ENCODE data around the gene APH1A. TPM values are rescaled to one million over a fixed set of nuclear protein-coding genes. Genes with fewer than 3 reads are reported as not detected.
A peak's percentile ranks its signal among the peaks of the same experiment; 100 is the strongest.

Gene APH1A
- total and polyA plus RNA-seq, 9 of the 15 experiments (the other 6 are each of a cell fraction or from before 2014, with no cell fraction given) = 5.6 to 123 (median 77.0) TPM

DNA sequence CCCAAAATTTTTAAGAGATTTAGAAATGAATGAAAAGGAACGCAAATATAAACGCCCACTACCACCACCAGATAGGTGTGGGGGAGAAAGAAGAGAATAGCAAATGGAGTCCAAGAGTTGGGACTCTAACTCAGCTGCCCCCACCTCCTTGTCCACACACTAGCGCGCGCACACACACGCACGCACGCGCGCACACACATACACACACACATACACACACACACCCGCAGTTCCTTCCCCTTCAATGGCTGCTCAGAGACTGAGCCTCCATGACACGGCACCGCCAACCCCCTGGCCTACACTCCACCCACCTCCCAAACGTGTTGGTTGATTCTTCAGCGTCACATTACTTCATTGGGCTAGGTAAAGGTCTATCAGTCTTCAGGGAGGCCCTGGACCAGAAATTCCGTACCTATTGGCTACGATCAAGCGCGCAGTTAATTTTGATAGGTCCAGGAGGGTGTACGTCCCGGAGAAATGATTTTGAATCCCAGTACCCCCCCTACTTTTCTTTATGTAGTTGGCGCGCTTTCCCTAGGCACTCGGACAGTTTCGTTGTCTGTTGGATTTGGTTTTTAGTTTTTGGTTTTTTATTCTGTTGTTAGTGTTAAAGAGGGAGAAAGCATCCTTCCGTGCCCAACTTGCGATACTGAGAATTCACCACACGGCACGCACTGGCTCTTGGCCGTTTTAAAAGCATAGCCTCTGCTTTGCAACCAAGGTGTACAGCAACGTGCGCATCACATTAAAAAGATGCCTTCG lies 32.8 kb downstream of the APH1A start, which contains the start of gene ANP32E (continued):
- TF ChIP-seq, protein P1, sequence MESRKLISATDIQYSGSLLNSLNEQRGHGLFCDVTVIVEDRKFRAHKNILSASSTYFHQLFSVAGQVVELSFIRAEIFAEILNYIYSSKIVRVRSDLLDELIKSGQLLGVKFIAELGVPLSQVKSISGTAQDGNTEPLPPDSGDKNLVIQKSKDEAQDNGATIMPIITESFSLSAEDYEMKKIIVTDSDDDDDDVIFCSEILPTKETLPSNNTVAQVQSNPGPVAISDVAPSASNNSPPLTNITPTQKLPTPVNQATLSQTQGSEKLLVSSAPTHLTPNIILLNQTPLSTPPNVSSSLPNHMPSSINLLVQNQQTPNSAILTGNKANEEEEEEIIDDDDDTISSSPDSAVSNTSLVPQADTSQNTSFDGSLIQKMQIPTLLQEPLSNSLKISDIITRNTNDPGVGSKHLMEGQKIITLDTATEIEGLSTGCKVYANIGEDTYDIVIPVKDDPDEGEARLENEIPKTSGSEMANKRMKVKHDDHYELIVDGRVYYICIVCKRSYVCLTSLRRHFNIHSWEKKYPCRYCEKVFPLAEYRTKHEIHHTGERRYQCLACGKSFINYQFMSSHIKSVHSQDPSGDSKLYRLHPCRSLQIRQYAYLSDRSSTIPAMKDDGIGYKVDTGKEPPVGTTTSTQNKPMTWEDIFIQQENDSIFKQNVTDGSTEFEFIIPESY (CRISPR knock-in tag; IDR thresholded peaks at IDR 0.05) = no peak
- TF ChIP-seq SMAD1 (IDR thresholded peaks at IDR 0.05; ENCODE audit: low read depth, low read length, partially characterized antibody) (no peak), OTX1 (CRISPR knock-in tag; IDR thresholded peaks at IDR 0.05) (peak; percentile 96), ZNF584 (CRISPR knock-in tag; IDR thresholded peaks at IDR 0.05; ENCODE audit: low read depth) (peak; percentile 68; the same call in 1 of the 2 replicates), FOXA3 (CRISPR knock-in tag; conservative IDR thresholded peaks at IDR 0.05 in 1 of 2, IDR thresholded peaks at IDR 0.05 in 1 of 2) (peak in 1 of 2 experiments; percentile 20; a peak in 1 of 4 replicates), ZNF586 (CRISPR knock-in tag; conservative IDR thresholded peaks at IDR 0.05) (no peak), ZNF830 (CRISPR knock-in tag; IDR thresholded peaks at IDR 0.05) (no peak), FOXJ3 (CRISPR knock-in tag; IDR thresholded peaks at IDR 0.05) (no peak), YY1 (IDR thresholded peaks at IDR 0.05; ENCODE audit: borderline replicate concordance in 1 of 3, control insufficient read depth in 1 of 3, extremely low read depth in 1 of 3, insufficient read depth in 3 of 3, insufficient read length in 1 of 3, insufficient replicate concordance in 2 of 3, low read depth in 1 of 3, low read length in 2 of 3) (peak; percentile 69 to 96 (median 93)), TSC22D4 (tag; IDR thresholded peaks at IDR 0.05) (no peak), HMG20A (CRISPR knock-in tag; conservative IDR thresholded peaks at IDR 0.05) (no peak), HDAC2 (IDR thresholded peaks at IDR 0.05) (peak; percentile 89), MED1 (CRISPR knock-in tag; IDR thresholded peaks at IDR 0.05; ENCODE audit: borderline replicate concordance) (no peak), KAT8 (IDR thresholded peaks at IDR 0.05; ENCODE audit: low read depth) (no peak), IRF2 (CRISPR knock-in tag; IDR thresholded peaks at IDR 0.05) (no peak), MXI1 (IDR thresholded peaks at IDR 0.05; ENCODE audit: low read depth, low read length) (no peak), KAT7 (CRISPR knock-in tag; IDR thresholded peaks at IDR 0.05; ENCODE audit: borderline replicate concordance) (peak; percentile 49; the same call in 1 of the 2 replicates), TARDBP (IDR thresholded peaks at IDR 0.05) (0 out of 2 replicates have a peak, but pooled peaks have one; percentile 17), SLC30A9 (CRISPR knock-in tag; IDR thresholded peaks at IDR 0.05) (no peak), HNRNPH1 (optimal IDR thresholded peaks at IDR 0.05; ENCODE audit: low read depth, low read length) (no peak), ZNF224 (CRISPR knock-in tag; IDR thresholded peaks at IDR 0.05) (no peak), TOE1 (IDR thresholded peaks at IDR 0.05; ENCODE audit: borderline replicate concordance) (peak; percentile 89), TOE1 (CRISPR knock-in tag; IDR thresholded peaks at IDR 0.05; ENCODE audit: borderline replicate concordance, low read depth) (peak; percentile 87; the same call in 1 of the 2 replicates)
- TF ChIP-seq, protein P2, sequence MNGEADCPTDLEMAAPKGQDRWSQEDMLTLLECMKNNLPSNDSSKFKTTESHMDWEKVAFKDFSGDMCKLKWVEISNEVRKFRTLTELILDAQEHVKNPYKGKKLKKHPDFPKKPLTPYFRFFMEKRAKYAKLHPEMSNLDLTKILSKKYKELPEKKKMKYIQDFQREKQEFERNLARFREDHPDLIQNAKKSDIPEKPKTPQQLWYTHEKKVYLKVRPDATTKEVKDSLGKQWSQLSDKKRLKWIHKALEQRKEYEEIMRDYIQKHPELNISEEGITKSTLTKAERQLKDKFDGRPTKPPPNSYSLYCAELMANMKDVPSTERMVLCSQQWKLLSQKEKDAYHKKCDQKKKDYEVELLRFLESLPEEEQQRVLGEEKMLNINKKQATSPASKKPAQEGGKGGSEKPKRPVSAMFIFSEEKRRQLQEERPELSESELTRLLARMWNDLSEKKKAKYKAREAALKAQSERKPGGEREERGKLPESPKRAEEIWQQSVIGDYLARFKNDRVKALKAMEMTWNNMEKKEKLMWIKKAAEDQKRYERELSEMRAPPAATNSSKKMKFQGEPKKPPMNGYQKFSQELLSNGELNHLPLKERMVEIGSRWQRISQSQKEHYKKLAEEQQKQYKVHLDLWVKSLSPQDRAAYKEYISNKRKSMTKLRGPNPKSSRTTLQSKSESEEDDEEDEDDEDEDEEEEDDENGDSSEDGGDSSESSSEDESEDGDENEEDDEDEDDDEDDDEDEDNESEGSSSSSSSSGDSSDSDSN (IDR thresholded peaks at IDR 0.05; ENCODE audit: borderline replicate concordance in 1 of 2, low read depth in 2 of 2, low read length in 2 of 2) = peak; percentile 56 to 81; a peak in 2 of 4 replicates

Data from K562 (cell line).